ENCODE data around the gene RET. TPM values are rescaled to one million over a fixed set of nuclear protein-coding genes. Genes with fewer than 3 reads are reported as not detected.

The RET gene
- total RNA-seq, 1 experiment from 2014 or later = 21.4 TPM

DNA sequence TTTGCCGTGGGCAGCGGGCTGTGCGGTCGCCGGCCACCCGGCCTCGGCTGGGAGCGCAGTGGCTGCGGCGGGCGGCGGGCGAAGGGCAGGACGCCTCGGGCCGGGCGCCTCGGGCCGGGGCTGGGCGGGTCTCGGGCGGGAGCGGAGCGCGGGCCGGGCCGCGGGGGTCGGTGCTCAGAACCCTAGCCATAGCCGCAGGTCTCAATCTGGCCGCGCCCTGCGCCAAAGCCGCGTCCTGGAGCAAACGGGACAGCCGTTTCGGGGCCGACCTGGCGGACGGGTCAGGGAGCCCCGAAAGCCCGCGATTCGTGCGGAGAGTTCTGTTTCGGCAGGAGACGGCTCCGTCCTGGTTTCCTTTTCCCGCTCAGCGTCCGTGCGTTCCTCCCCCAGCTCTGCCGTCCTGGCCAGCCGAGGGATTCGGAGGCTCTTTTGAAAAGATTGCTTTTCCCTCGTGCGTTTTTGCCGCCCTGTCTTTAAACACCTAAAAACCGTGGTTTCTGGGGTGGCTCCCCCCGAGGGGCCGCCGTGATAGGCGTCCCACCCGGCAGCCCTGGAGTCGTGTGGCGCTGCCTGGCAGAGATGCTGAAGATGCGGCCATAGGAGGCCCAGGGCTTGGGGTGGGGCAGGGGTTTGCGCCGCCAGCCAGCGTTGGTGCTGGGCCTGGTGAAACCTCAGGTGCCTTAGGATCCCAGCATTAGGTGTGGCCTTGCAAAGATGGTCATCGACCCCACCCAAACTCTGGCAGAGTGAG, 727 bp downstream of the RET start:
- CTCF ChIA-PET = interaction anchor here (1.1 to 3.5 kb wide), 8 partner anchors 12 to 227 kb away, joined by 4 to 66 read pairs (median 16); no protein-coding TSS in a partner anchor
- DNase-seq (ENCODE audit: low spot score) (peak; percentile 56), ATAC-seq (peak; percentile 5)
- POLR2A ChIA-PET = no interaction called here
- Mint-ChIP-seq H3K36me3 (no peaks in the 10 kb centered on the region), H3K27ac (no peak overlapping the region), H3K9me3 (no peaks in the 10 kb centered on the region), H3K27me3 (ENCODE audit: low read depth) (peaks cover 35% of the 10 kb centered on the region), H3K4me1 (peaks cover 14% of the 10 kb centered on the region), H3K4me3 (peak overlapping the region; percentile 73)
- TF ChIP-seq, protein P1, sequence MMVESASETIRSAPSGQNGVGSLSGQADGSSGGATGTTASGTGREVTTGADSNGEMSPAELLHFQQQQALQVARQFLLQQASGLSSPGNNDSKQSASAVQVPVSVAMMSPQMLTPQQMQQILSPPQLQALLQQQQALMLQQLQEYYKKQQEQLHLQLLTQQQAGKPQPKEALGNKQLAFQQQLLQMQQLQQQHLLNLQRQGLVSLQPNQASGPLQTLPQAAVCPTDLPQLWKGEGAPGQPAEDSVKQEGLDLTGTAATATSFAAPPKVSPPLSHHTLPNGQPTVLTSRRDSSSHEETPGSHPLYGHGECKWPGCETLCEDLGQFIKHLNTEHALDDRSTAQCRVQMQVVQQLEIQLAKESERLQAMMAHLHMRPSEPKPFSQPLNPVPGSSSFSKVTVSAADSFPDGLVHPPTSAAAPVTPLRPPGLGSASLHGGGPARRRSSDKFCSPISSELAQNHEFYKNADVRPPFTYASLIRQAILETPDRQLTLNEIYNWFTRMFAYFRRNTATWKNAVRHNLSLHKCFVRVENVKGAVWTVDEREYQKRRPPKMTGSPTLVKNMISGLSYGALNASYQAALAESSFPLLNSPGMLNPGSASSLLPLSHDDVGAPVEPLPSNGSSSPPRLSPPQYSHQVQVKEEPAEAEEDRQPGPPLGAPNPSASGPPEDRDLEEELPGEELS (CRISPR knock-in tag; IDR thresholded peaks at IDR 0.05) = no peak
- TF ChIP-seq ESRRA (CRISPR knock-in tag; IDR thresholded peaks at IDR 0.05; ENCODE audit: borderline replicate concordance) (no peak), NFYB (CRISPR knock-in tag; conservative IDR thresholded peaks at IDR 0.05; ENCODE audit: low read depth) (no peak), ZNF263 (CRISPR knock-in tag; IDR thresholded peaks at IDR 0.05; ENCODE audit: low read depth) (no peak), FOXP1 (CRISPR knock-in tag; IDR thresholded peaks at IDR 0.05; ENCODE audit: borderline replicate concordance) (no peak), FOXK1 (CRISPR knock-in tag; IDR thresholded peaks at IDR 0.05) (no peak), ETV6 (CRISPR knock-in tag; IDR thresholded peaks at IDR 0.05) (no peak), NFATC4 (CRISPR knock-in tag; IDR thresholded peaks at IDR 0.05) (no peak), HMGA2 (CRISPR knock-in tag; IDR thresholded peaks at IDR 0.05) (no peak), GABPB1 (CRISPR knock-in tag; IDR thresholded peaks at IDR 0.05) (no peak), JUN (CRISPR knock-in tag; IDR thresholded peaks at IDR 0.05) (no peak)
- TF ChIP-seq, protein P2, sequence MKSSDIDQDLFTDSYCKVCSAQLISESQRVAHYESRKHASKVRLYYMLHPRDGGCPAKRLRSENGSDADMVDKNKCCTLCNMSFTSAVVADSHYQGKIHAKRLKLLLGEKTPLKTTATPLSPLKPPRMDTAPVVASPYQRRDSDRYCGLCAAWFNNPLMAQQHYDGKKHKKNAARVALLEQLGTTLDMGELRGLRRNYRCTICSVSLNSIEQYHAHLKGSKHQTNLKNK (CRISPR knock-in tag; IDR thresholded peaks at IDR 0.05) = no peak
- TF ChIP-seq, protein P3, sequence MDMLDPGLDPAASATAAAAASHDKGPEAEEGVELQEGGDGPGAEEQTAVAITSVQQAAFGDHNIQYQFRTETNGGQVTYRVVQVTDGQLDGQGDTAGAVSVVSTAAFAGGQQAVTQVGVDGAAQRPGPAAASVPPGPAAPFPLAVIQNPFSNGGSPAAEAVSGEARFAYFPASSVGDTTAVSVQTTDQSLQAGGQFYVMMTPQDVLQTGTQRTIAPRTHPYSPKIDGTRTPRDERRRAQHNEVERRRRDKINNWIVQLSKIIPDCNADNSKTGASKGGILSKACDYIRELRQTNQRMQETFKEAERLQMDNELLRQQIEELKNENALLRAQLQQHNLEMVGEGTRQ (CRISPR knock-in tag; IDR thresholded peaks at IDR 0.05) = no peak
- TF ChIP-seq, protein P4, sequence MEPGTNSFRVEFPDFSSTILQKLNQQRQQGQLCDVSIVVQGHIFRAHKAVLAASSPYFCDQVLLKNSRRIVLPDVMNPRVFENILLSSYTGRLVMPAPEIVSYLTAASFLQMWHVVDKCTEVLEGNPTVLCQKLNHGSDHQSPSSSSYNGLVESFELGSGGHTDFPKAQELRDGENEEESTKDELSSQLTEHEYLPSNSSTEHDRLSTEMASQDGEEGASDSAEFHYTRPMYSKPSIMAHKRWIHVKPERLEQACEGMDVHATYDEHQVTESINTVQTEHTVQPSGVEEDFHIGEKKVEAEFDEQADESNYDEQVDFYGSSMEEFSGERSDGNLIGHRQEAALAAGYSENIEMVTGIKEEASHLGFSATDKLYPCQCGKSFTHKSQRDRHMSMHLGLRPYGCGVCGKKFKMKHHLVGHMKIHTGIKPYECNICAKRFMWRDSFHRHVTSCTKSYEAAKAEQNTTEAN (CRISPR knock-in tag; IDR thresholded peaks at IDR 0.05) = no peak
- TF ChIP-seq, protein P5, sequence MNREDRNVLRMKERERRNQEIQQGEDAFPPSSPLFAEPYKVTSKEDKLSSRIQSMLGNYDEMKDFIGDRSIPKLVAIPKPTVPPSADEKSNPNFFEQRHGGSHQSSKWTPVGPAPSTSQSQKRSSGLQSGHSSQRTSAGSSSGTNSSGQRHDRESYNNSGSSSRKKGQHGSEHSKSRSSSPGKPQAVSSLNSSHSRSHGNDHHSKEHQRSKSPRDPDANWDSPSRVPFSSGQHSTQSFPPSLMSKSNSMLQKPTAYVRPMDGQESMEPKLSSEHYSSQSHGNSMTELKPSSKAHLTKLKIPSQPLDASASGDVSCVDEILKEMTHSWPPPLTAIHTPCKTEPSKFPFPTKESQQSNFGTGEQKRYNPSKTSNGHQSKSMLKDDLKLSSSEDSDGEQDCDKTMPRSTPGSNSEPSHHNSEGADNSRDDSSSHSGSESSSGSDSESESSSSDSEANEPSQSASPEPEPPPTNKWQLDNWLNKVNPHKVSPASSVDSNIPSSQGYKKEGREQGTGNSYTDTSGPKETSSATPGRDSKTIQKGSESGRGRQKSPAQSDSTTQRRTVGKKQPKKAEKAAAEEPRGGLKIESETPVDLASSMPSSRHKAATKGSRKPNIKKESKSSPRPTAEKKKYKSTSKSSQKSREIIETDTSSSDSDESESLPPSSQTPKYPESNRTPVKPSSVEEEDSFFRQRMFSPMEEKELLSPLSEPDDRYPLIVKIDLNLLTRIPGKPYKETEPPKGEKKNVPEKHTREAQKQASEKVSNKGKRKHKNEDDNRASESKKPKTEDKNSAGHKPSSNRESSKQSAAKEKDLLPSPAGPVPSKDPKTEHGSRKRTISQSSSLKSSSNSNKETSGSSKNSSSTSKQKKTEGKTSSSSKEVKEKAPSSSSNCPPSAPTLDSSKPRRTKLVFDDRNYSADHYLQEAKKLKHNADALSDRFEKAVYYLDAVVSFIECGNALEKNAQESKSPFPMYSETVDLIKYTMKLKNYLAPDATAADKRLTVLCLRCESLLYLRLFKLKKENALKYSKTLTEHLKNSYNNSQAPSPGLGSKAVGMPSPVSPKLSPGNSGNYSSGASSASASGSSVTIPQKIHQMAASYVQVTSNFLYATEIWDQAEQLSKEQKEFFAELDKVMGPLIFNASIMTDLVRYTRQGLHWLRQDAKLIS (CRISPR knock-in tag; IDR thresholded peaks at IDR 0.05; ENCODE audit: borderline replicate concordance) = no peak
- TF ChIP-seq, protein P6, sequence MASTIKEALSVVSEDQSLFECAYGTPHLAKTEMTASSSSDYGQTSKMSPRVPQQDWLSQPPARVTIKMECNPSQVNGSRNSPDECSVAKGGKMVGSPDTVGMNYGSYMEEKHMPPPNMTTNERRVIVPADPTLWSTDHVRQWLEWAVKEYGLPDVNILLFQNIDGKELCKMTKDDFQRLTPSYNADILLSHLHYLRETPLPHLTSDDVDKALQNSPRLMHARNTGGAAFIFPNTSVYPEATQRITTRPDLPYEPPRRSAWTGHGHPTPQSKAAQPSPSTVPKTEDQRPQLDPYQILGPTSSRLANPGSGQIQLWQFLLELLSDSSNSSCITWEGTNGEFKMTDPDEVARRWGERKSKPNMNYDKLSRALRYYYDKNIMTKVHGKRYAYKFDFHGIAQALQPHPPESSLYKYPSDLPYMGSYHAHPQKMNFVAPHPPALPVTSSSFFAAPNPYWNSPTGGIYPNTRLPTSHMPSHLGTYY (CRISPR knock-in tag; IDR thresholded peaks at IDR 0.05) = no peak
- TF ChIP-seq, protein P7, sequence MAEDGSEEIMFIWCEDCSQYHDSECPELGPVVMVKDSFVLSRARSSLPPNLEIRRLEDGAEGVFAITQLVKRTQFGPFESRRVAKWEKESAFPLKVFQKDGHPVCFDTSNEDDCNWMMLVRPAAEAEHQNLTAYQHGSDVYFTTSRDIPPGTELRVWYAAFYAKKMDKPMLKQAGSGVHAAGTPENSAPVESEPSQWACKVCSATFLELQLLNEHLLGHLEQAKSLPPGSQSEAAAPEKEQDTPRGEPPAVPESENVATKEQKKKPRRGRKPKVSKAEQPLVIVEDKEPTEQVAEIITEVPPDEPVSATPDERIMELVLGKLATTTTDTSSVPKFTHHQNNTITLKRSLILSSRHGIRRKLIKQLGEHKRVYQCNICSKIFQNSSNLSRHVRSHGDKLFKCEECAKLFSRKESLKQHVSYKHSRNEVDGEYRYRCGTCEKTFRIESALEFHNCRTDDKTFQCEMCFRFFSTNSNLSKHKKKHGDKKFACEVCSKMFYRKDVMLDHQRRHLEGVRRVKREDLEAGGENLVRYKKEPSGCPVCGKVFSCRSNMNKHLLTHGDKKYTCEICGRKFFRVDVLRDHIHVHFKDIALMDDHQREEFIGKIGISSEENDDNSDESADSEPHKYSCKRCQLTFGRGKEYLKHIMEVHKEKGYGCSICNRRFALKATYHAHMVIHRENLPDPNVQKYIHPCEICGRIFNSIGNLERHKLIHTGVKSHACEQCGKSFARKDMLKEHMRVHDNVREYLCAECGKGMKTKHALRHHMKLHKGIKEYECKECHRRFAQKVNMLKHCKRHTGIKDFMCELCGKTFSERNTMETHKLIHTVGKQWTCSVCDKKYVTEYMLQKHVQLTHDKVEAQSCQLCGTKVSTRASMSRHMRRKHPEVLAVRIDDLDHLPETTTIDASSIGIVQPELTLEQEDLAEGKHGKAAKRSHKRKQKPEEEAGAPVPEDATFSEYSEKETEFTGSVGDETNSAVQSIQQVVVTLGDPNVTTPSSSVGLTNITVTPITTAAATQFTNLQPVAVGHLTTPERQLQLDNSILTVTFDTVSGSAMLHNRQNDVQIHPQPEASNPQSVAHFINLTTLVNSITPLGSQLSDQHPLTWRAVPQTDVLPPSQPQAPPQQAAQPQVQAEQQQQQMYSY (CRISPR knock-in tag; IDR thresholded peaks at IDR 0.05) = no peak
- TF ChIP-seq, protein P8, sequence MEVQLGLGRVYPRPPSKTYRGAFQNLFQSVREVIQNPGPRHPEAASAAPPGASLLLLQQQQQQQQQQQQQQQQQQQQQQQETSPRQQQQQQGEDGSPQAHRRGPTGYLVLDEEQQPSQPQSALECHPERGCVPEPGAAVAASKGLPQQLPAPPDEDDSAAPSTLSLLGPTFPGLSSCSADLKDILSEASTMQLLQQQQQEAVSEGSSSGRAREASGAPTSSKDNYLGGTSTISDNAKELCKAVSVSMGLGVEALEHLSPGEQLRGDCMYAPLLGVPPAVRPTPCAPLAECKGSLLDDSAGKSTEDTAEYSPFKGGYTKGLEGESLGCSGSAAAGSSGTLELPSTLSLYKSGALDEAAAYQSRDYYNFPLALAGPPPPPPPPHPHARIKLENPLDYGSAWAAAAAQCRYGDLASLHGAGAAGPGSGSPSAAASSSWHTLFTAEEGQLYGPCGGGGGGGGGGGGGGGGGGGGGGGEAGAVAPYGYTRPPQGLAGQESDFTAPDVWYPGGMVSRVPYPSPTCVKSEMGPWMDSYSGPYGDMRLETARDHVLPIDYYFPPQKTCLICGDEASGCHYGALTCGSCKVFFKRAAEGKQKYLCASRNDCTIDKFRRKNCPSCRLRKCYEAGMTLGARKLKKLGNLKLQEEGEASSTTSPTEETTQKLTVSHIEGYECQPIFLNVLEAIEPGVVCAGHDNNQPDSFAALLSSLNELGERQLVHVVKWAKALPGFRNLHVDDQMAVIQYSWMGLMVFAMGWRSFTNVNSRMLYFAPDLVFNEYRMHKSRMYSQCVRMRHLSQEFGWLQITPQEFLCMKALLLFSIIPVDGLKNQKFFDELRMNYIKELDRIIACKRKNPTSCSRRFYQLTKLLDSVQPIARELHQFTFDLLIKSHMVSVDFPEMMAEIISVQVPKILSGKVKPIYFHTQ (CRISPR knock-in tag; IDR thresholded peaks at IDR 0.05) = no peak
